ENCODE data around the gene OR6C65.
"Not testable (repeated sequence)": the region's sequence is repeated elsewhere in the genome, so short reads cannot be mapped to it uniquely, and the experiment has no call there.

DNA sequence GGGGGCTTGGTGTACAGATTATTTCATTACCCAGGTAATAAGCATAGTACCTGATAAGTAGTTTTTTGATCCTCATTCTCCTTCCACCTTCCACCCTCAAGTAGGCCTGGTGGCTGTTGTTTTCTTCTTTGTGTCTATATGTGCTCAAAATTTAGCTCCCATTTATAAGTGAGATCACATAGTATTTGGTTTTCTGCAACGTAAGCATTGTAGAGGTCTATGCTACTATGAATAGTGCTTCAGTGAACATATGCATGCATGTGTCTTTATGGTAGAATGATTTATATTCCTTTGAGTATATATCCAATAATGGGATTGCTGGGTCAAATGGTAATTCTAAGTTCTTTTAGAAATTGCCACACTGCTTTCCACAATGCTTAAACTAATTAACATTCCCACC, 8.8 kb downstream of the OR6C65 start:
- TF ChIP-seq, protein P1, sequence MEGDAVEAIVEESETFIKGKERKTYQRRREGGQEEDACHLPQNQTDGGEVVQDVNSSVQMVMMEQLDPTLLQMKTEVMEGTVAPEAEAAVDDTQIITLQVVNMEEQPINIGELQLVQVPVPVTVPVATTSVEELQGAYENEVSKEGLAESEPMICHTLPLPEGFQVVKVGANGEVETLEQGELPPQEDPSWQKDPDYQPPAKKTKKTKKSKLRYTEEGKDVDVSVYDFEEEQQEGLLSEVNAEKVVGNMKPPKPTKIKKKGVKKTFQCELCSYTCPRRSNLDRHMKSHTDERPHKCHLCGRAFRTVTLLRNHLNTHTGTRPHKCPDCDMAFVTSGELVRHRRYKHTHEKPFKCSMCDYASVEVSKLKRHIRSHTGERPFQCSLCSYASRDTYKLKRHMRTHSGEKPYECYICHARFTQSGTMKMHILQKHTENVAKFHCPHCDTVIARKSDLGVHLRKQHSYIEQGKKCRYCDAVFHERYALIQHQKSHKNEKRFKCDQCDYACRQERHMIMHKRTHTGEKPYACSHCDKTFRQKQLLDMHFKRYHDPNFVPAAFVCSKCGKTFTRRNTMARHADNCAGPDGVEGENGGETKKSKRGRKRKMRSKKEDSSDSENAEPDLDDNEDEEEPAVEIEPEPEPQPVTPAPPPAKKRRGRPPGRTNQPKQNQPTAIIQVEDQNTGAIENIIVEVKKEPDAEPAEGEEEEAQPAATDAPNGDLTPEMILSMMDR (IDR thresholded peaks at IDR 0.05; ENCODE audit: borderline replicate concordance, extremely low read depth, low read length, poor library complexity, severe bottlenecking), result not testable (repeated sequence)
- not testable (repeated sequence) for TF ChIP-seq EZH2 (IDR thresholded peaks at IDR 0.05; ENCODE audit: borderline replicate concordance, low read depth, low read length, severe bottlenecking)
